Hematopoietic multipotent progenitor cell treated with erythropoietin and hydrocortisone succinate and interleukin-3 and kit ligand, for 8 days (in vitro differentiated cells): ENCODE measurements around the gene SRP9.
"Not testable (repeated sequence)": the region's sequence is repeated elsewhere in the genome, so short reads cannot be mapped to it uniquely, and the experiment has no call there.

Experiments used
- DNase-seq: peaks from one replicate; pipeline ENCODE4 v3.0.0-alpha.2; 2015

Gene SRP9

DNA sequence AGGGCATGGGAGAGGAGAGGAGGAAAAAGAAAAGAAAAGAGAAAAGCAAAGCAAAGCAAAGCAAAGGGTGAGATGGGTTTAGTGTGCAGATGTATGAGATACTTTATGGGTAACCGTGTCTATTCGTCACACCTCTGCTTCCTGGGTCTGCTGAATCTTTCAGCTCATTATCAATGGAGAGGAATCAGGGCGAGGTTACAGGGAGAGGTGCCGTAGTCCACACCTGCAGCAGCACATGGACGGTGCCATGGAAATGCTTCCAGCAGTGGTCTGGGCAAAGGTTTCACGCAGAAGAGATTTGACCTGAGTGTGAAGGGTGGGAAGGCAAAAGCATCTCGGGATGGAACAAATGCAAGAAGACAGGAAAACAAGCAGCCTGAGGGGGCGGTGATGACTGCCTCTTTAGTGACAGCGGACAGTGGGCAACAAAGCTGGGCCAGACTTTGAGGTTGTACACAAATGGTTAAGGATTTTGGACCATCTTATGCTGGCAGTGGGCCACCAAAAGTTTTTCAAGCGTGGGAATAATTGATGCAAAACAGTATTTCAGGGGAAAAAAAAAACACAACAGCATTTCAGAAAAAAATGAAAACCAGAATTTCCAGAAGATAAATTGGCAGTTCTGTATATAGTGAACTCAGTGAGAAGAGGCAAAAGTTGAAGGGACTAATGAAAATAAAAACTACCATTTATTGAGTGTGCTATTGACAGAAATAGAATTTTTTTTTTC lies 19.5 kb upstream of the SRP9 start:
- DNase-seq: no peak

DNA sequence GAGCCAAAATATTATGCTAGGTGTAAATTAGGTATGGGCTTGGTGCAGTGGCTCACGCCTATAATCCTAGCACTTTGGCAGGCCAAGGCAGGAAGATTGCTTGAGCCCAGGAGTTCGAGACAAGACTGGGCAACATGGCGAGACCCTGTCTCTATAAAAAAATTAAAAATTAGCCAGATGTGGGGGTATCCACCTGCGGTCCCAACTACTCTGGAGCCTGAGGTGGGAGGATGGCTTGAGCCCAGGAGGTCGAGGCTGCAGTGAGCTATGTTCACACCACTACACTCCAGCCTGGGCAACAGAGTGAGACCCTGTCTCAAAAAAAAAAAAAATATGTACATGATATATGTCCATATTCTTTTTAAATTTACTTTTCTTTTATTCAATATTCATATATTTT lies 17.7 kb upstream of the SRP9 start:
- DNase-seq: not testable (repeated sequence)

DNA sequence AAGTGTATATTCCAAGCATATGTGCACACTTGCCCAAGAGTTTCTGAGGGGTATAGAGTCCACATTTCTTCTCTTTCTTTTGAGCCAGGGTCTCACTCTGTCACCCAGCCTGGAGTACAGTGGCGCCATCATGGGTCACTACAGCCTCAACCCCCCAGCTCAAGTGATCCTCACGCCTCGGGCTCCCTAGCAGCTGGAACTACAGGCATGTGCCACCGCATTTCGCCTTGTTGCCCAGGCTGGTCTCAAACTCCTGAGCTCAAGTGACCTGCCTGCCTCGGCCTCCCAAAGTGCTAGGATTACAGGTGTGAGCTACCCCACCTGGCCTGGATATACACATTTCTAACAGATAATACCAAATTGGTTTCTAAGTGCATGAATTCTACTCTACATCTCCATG lies 17.1 kb upstream of the SRP9 start:
- DNase-seq: no peak

DNA sequence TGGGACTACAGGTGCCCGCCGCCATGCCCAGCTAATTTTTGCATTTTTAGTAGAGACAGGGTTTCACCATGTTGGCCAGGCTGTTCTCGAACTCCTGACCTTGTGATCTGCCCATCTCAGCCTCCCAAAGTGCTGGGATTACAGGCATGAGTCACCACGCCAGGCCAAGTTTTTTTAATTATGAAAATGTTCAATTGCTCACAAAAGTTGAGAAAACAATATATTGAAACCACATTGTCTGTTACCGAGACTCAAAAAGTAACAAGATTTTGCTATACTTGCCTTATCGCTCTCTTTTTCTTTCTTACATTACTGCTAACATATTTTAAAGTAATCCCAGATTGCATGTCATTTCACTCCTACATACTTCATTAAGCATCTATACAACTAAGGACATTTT lies 16.2 kb upstream of the SRP9 start:
- not testable (repeated sequence) for DNase-seq

DNA sequence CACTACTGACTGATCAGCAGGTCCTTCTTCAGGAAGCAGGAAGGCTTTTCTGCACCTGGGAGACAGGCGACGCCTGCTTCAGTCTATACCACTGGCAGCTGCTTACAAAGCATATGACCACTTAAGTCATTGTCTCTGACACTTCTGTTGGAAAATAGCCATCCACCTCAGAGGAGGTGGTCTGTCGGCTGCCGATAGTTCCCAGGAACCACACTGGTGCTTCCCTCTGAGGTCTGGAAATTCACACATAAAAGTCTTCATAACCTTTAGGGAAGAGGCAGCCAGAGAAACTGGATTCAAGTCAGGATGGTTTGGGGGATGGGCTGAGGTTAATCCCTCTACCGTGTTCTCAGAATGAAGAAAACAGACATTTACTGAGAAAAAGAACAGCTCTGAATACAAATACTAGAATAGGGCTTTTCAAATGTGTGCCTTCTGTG lies 15.6 kb upstream of the SRP9 start:
- no peak for DNase-seq

DNA sequence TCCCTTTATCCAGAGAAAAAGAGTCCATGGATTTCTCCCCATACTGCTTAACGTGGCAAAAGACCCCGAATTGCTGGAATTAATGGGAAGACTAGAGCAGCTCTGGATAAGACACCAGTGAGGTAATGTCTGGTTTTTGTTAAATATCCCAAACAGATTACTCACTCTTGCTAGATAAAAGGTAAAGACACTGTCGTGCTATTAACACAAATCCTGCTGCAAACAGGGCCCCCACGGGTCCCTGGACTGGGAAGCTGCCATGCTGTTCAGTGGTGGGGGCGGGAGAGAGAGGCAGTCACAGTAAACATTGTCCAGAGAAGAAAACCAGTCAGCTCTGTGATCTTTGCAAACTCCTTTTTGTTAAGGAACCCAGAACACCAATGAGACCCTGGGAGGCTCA lies 15.2 kb upstream of the SRP9 start:
- DNase-seq: no peak

DNA sequence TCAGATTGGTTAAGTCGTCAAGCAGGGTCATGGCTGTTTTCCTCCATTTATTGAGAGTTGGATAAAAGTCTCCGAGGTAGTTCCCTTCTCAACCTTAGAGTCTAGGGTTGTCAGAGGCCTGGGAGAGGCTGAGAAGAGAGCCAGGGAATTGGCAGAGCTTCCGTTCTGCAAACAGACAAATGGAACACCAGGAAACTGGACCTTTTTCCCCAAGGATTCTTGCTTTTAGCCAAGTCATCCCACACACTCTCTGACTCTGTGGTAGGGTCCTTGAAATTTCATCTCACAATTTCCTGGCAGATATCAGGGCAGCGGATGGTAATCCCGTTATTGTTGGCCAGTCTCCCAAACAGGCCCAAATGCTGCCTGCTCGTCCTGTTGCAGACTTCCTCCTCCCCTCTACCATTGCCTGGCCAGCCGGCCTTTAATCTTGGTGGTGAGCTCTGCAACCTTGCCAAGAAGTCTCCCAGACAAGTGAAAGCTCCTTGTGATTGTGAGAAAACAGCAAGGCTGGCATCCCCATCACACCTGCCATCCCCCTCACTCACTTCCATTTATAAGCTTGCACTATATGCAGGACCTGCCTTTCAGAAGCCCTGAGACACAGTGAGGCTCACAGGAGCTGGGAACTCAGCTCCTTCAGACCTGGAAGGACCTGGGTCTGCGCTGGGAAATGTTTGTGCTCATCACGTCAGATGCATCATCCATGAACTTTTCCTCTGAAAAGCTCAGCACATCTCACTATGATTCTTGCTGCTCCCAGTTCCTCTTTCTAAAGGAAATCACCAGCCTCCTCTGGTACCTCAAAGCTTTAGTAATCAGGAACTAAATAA lies 13.7 kb upstream of the SRP9 start:
- DNase-seq: no peak

DNA sequence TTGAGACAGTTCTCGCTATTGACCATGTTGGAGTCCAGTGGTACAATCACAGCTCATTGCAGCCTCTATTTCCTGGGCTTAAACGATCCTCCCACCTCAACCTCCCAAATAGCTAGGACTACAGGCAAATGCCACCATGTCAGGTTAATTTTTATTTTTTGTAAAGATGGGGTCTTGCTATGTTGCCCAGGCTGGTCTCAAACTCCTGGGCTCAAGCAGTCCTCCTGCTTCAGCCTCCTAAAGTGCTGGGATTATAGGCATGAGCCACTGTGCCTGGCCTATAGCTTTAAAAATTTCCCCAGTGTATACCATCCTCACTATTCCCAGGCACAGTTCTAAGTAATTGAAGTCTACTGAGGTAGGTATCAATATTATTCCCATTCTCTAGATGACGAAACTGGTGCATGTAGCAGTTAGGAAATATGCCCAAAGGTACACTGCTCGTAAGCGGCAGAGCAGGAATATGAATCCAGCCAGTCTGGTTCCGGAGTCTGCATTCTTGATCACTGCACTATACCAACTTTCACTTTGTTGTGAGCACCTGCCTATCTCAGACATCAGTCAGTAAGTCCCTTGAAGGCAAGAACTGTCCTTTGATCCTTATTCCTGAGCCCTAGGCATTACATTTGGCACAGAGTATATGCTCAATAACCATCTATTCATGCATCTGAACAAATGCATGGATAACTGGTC lies 11.5 kb upstream of the SRP9 start:
- no peak for DNase-seq

DNA sequence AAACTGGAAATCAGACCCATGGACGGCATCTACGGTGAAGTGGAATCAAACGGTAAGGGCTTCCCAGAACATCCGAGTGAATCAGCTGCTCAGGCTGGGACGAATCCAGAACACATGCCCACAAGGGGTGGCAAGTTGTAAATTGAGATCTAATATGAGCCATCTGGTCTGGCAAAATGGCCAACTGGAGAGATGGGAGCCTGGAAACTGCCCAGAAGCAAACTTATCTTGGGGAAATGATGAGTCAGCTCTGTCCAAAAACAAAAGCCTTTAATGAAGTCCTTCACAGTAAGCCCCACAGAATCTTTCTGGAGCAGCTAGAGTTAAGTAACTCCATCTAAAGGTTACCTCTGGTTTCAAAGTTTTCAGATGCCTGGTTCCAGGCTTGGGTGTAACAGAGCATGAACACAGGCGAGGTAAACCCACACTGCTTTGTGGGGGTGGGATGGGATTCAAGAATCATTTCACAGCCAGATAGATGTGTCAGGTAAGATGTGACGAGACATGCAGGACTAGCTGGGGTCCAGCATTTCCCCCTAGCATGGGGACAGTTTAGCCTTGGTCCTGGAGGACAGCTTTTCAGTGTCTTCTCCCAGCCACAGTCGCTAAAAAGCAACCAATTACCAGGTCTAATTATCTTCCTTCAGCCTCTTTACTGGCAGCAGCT lies 10.5 kb upstream of the SRP9 start:
- peak; percentile 56 for DNase-seq

DNA sequence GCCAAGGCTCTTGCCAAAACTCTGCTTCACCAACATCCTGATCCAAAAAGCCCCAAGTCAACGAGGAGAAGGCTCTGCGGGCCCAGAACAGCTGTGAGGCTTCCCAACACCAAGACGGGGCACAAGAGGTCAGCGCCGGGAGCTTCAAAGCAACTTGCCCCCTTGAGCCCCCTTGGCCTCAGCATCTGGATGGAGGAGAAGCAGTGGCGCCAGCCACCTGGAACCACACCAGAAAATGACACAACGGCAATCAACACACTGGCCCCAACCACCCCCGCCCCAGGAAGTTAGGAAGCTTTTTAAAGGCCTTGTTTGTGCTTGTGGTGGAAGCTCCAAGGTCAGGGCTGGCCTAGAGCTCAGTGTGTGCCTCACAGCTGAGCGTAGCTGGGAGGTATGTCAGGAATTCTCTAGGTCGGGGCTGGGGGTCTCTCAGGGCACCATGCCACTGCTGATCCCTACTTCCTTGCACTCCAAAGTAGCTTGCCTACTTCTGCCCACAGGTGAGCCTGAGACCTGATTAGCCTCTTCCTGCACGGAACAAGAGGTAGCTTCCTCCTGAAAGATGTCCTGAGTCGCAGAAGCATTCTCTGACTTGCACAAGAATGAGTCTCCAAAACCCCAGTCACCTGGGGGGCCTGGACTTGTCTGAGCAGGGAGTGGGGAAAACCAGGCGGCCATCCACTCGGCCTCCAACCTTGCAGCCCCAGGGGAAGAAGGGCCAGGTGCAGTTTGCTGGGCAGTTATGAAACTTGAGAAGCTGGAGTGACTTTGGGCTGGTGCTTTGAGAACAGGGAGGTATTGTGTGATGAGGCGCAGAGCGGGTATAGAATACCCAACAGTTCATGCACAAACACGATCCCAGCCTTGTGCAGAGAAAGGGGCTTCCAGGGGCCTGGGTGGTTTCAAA lies 9.7 kb upstream of the SRP9 start:
- no peak for DNase-seq

DNA sequence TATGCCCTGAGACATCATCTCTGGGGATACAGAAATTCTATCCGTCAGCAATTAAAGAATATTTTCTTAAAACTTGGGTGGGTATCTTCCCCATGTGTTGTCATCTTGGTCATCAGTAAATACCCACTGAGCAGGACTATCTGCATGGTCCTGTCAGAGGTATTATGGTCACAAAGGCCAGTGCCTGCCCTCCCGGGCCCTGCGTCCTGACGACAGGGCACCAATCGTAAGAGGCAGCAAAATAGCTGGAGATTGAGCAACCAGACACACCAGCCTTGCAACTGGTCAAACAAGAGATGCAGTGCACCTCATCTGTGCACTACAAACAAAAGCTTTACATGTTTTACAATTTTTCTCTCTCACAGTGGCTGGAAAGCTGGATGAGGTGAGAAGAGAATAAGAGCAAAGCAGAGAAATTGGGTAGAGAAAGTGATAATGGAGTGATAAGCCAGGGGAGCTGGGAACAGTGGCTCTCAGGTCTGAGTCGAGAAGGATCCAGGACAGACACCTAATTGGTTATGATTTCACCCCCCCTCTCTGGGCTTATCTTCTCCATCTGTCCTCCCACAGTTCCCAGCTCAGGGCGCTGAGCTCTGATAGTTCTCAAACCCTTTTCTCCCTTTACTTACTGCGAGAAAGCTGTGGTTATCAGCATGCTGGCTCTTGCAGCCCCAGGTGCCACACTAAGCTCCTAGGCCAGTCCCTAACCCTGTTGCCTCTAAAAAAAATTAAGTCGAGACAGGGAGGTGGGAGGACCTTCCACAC lies 8.8 kb upstream of the SRP9 start:
- peak; percentile 20 for DNase-seq

DNA sequence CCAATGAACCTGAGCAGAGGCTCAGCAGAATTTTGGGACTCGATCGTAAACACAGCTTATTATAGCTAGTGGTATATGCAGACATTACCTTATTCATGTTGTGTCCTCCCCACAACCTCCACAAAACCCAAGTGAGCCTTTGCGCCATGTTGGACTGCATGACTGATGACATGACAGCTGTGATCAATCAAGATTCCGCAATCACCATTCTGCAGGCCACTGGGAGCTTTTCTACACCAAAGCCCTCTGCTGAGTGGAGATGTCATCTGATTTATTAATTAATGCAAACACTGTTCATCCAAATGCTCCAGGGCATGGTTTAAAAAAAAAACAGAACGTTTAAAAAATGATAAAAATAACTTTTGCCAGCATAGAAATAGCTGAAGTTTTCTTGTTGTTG lies 7.9 kb upstream of the SRP9 start:
- DNase-seq: no peak

DNA sequence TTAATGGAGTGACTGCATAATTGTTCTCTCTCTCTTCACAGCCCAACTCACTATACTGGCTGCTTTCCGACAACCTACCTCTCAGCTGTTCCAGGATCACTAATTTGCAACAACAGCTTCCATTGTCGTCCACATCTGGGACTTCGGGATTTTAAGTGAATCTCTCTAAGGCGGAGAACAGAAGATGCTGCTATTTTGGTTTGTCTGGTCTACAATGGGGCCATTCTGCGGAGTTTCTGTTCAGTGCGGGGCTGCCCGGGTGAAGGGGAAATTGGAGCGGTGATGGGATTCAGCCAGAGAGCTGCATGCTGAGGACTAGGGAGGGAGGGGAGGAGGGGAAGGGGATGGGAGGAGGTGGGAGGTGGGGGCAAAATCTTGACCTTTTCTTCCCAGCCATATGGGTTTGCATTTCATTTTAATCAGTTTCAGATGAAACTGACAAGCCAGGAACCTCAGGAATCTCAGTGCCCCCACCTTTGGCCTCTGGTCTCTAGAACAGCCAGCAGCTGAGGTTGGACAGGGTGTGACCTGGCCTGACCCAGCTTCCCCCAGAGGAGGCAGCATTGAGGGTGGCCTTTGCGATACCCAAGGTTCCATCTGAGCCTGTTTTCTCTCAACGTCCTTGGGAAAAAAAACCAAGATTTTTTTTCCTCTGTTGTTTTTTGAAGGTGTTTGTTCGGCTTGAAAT lies 6.9 kb upstream of the SRP9 start:
- no peak for DNase-seq

DNA sequence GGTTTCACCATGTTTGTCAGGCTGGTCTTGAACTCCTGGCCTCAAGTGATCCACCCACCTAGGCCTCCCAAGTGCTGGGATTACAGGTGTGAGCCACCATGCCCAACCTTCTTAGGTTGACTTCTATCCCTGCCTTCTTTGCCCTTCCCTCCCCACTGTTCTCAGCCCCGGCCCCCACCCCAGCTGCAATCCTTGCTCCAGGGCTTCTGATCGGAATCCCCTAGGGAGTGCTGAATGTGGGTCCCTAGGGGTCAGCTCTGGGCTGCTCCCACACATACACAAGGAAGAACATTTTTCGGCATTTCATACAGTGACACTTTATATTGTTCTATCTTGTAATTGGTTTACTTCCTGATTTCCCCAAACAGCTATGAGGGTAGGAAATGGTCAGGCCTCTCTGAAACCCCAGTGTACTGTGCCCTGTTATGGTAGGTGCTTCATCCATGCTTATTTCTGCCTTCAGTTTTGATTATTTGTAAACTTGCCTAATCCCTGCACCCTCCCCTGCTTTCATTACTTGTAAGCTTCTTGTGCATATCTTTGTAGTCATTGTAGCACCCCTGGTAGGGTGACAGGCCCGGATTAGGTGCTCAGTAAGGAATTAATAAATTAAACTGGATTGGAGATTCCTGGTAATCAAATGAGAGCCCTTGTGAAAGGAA lies 5.8 kb upstream of the SRP9 start:
- no peak for DNase-seq

DNA sequence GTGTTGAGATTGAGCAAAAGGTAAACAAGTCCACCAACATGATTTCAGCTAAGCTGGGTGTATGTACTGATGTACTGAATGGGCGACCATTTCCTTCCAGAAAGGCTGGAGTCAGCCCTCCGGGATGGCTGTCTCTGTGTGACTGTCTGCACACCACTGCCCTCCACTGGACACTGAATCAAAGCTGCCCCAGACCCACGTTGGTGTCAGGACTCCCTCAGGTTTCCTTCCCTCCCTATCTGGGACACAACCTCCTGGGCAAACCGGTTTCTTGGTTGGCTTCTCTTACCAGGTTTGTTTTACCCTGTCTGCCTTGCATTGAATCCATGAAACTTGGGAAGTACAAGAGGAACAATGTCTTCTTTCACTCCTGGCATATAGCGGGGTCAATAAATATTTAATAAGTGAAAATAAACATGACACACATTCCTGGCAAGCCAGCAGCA lies 5.3 kb upstream of the SRP9 start:
- DNase-seq: peak; percentile 82

DNA sequence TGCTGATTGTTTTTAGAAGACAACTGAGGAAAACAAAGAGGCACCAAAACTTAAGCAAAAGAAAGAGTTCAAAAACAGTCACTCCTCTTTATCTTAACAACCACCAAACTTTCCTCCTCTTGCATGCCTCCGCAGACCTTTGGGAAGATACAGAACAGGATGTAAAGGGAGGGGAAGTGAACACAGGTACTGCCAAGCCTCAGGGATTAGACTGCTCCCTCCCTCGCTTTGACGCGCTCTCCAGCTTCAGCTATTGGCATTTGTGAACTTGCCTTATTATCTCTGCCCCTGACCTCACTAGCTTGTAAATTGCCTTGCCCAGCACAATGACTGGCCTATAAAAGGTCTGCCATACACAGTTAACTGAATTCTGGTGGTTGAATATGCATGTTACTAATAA lies 4.8 kb upstream of the SRP9 start:
- no peak for DNase-seq

DNA sequence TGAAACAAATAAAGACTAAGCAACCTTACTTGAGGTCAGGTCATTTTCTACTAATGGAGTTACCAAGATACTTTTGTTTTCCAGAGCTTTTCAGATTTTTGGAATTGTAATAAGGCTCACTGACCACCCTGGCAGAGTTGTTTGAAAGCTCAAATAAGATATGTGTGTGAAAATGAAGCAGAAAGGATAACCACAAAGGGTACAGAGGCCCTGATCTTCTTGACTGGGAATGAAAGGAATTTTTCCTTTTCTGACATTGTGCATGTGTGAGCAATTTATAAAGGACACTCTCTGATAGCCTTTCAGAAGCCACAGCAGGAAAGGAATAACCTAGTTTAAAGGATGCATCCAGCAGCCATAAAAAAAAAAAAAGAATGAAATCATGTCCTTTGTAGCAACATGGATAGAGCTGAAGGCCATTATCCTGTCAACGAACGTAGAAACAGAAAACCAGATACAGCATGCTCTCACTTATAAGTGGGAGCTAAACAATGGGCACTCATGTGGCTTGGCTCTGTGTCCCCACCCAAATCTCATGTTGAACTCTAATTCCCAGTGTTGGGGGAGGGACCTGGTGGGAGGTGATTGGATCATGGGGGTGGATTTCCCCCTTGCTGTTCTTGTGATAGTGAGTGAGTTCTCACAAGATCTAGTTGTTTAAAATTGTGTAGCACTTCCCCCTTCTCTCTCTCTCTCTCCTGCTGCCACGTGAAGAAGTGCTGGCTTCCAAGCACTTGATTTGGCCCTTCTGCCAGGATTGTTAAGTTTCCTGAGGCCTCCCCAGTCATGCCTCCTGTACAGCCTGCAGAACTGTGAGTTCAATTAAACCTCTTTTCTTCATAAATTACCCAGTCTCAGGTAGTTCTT lies 3.1 kb upstream of the SRP9 start:
- no peak for DNase-seq

DNA sequence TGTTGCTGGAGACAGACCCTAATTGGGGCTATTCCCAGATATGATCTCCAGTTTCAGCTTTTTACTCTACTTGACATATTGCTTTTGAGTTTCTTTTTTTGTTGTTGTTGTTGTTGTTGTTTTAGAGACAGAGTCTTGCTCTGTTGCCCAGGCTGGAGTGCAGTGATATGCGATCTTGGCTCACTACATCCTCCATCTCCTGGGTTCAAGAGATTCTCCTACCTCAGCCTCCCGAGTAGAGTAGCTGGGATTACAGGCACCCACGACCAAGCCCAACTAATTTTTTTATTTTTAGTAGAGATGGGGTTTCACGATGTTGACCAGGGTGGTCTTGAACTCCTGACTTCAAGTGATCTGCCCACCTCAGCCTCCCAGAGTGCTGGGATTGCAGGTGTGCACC lies 1.3 kb upstream of the SRP9 start:
- DNase-seq: no peak

DNA sequence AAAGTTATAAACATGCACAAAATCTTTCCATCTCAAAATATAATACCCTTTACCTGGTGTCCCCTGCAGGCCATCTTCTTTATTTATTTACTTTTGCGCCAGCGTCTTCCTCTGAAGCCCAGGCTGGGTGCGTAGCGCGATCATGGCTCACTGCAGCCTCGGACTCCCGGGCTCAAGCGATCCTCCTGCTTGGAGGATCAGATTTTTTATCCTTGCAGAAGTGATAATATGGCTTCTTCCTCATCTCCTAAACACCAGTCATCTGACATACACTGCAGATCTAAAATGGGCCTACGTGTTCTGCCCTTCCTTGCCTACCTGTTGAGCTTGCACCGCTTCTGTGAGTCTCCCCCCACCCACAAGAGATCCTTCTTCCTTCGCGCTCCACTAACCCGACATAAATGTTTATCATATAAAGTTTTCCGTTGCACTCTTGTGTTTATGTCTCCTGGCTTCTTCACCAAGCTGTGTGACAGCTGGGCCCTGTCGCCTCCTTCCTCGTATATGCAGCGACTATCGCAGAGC lies 506 bp upstream of the SRP9 start:
- no peak for DNase-seq
